Right atrium auricular region (tissue), 2 donors: ENCODE measurements around the gene VAV1. TPM values are rescaled to one million over a fixed set of nuclear protein-coding genes. Genes with fewer than 3 reads are reported as not detected.

Source experiments
- DNase-seq: peaks from one replicate; pipeline ENCODE4 v3.0.0-alpha.2; 2019; ENCODE audit warnings: low spot score
- H3K27ac ChIP-seq, 2 donors: fragments of 200-600 bp; sonication (generic); 1 replicate in 1 of 2; 2 replicates in 1 of 2; pipeline ENCODE4 v1.5.1; 2016 to 2019
- H3K27me3 ChIP-seq, 2 donors: fragments of 200-600 bp; sonication (generic); one replicate each; pipeline versions ENCODE4 v1.5.1 to v1.6.0; 2017 to 2019
- H3K36me3 ChIP-seq: fragments of 200-600 bp; sonication (generic); one replicate; pipeline ENCODE4 v1.5.1; 2016
- H3K4me1 ChIP-seq, 2 donors: fragments of 200-600 bp; sonication (generic); one replicate each; pipeline versions ENCODE4 v1.5.1 to v1.6.0; 2017 to 2019
- H3K4me3 ChIP-seq, 2 donors: fragments of 200-600 bp; sonication (generic); 1 replicate in 1 of 2; 2 replicates in 1 of 2; pipeline ENCODE4 v1.5.1; 2017 to 2019; ENCODE audit warnings: mild to moderate bottlenecking in 1 of 2, moderate library complexity in 1 of 2
- H3K9me3 ChIP-seq, 2 donors: fragments of 200-600 bp; sonication (generic); one replicate each; pipeline ENCODE4 v1.5.1; 2019
- CTCF ChIP-seq, 2 donors: fragments of 200-600 bp; sonication (generic); IDR thresholded peaks; one replicate each; pipeline ENCODE4 v1.5.1; 2019; ENCODE audit warnings: antibody characterized with exemption in 2 of 2
- total RNA-seq, 2 donors: library from RNA; depleted of rRNA; stranded (reverse); fragments of >200 nt; gene quantifications; one replicate each; pipeline ENCODE4 v1.1.0, GENCODE V29; 2016

VAV1 gene
- total RNA-seq, 2 donors from 2014 or later, result 0.52 to 1.4 TPM

GRCh38 chr19:6849876-6850275 is 77.4 kb downstream of the VAV1 start:
- H3K27me3 ChIP-seq, result no peaks in the 10 kb centered on the region
- H3K27ac ChIP-seq, result no peak overlapping the region
- H3K4me1 ChIP-seq, result no peaks in the 10 kb centered on the region
- no peak overlapping the region for H3K4me3 ChIP-seq
- H3K36me3 ChIP-seq, result no peaks in the 10 kb centered on the region
- TF ChIP-seq CTCF (IDR thresholded peaks at IDR 0.05), result no peak
- DNase-seq, result no peak
- H3K9me3 ChIP-seq, result no peaks in the 10 kb centered on the region

DNA sequence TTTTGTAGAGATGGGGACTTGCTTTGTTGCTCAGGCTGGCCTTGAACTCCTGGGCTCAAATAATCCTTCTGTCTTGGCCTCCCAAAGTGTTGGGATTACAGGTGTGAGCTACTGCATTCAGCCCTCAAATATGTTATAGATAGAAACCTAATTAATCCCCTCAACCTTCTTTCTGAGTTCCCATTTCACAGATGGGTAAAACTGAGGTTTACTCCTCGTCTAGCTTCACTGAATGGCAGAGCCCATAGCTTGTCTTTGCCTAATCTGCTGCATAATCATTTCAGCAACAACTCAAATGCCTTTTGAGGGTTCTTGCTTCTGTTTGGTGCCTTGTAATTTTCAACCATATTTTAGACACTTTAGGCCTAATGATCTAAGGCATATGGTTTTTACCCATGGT is 78.9 kb downstream of the VAV1 start:
- Histone ChIP-seq H3K9me3 (no peaks in the 10 kb centered on the region), H3K27me3 (no peaks in the 10 kb centered on the region), H3K36me3 (no peaks in the 10 kb centered on the region), H3K27ac (no peak overlapping the region), H3K4me1 (no peaks in the 10 kb centered on the region), H3K4me3 (no peak overlapping the region)
- no peak for TF ChIP-seq CTCF (IDR thresholded peaks at IDR 0.05)
- DNase-seq, result no peak

DNA sequence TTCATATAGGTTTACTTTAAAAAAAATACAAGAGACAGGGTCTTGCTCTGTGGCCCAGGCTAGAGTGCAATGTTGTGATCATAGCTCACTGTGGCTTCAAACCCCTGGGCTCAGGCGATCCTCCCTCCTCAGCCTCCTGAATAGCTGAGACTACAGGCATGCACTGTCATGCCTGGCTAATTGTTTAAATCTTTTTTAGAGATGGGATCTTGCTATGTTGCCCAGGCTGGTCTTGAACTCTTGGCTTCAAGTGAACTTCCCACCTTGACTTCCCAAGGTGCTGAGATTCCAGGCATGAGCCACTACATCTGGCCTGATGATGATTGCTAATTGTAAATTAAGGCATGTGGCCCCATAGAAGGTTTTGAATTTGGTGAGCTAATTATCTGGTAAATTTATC is 79.5 kb downstream of the VAV1 start:
- H3K9me3 ChIP-seq, result no peaks in the 10 kb centered on the region
- no peak overlapping the region for H3K27ac ChIP-seq
- no peaks in the 10 kb centered on the region for H3K4me1 ChIP-seq
- DNase-seq, result no peak
- H3K36me3 ChIP-seq, result no peaks in the 10 kb centered on the region
- no peaks in the 10 kb centered on the region for H3K27me3 ChIP-seq
- no peak overlapping the region for H3K4me3 ChIP-seq
- TF ChIP-seq CTCF (IDR thresholded peaks at IDR 0.05), result no peak

DNA sequence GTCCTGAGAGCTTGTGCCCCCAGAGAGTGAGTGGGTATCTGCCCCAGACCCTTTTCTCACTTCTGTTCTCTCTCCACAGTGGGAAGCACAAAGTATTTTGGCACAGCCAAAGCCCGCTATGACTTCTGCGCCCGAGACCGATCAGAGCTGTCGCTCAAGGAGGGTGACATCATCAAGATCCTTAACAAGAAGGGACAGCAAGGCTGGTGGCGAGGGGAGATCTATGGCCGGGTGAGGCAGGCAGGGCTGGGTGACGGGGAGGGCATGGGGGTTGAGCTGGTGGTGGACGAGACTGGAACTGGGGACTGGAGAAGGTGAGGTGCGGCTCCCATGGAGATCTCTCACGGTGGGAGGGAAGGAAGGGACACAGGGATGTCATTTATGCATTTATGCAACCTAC is 81.4 kb downstream of the VAV1 start:
- H3K9me3 ChIP-seq, result no peaks in the 10 kb centered on the region
- no peaks in the 10 kb centered on the region for H3K27me3 ChIP-seq
- H3K36me3 ChIP-seq, result no peaks in the 10 kb centered on the region
- no peaks in the 10 kb centered on the region for H3K4me1 ChIP-seq
- H3K27ac ChIP-seq, result no peak overlapping the region
- no peak for TF ChIP-seq CTCF (IDR thresholded peaks at IDR 0.05)
- DNase-seq, result no peak
- no peak overlapping the region for H3K4me3 ChIP-seq

GRCh38 chr19:6854758-6855157 is 82.2 kb downstream of the VAV1 start:
- Histone ChIP-seq H3K36me3 (no peaks in the 10 kb centered on the region), H3K27me3 (no peaks in the 10 kb centered on the region), H3K27ac (no peak overlapping the region), H3K4me1 (no peaks in the 10 kb centered on the region), H3K4me3 (no peak overlapping the region), H3K9me3 (no peaks in the 10 kb centered on the region)
- no peak for DNase-seq
- no peak for TF ChIP-seq CTCF (IDR thresholded peaks at IDR 0.05)

GRCh38 chr19:6856749-6857372 is 84.4 kb downstream of the VAV1 start:
- Histone ChIP-seq H3K4me3 (no peak overlapping the region), H3K27ac (no peak overlapping the region), H3K4me1 (no peaks in the 10 kb centered on the region), H3K27me3 (no peaks in the 10 kb centered on the region), H3K9me3 (no peaks in the 10 kb centered on the region), H3K36me3 (no peaks in the 10 kb centered on the region)
- no peak for DNase-seq
- TF ChIP-seq CTCF (IDR thresholded peaks at IDR 0.05), result no peak
